ENCODE results near the gene CDH12.
"Not testable (repeated sequence)": the region's sequence is repeated elsewhere in the genome, so short reads cannot be mapped to it uniquely, and the experiment has no call there.

The CDH12 gene

GRCh38 chr5:22108545-22108944 is 744.6 kb downstream of the CDH12 start:
- no peak for FAIRE-seq

- no peak for FAIRE-seq
Observed at GRCh38 chr5:22102823-22103359, 750.3 kb downstream of the CDH12 start.

GRCh38 chr5:22088517-22088916 is 764.6 kb downstream of the CDH12 start:
- no peak for FAIRE-seq

GRCh38 chr5:22079566-22079965 is 773.6 kb downstream of the CDH12 start:
- FAIRE-seq: no peak

GRCh38 chr5:22079002-22079401 is 774.1 kb downstream of the CDH12 start:
- no peak for FAIRE-seq

- FAIRE-seq: no peak
Observed at GRCh38 chr5:22076586-22076985, 776.6 kb downstream of the CDH12 start.

- FAIRE-seq: no peak
Observed at GRCh38 chr5:22070186-22070728, 782.9 kb downstream of the CDH12 start.

GRCh38 chr5:22063717-22064116 is 789.4 kb downstream of the CDH12 start:
- no peak for FAIRE-seq

GRCh38 chr5:22058620-22059019 is 794.5 kb downstream of the CDH12 start:
- no peak for FAIRE-seq

- no peak for FAIRE-seq
Observed at GRCh38 chr5:22057012-22057411, 796.1 kb downstream of the CDH12 start.

- FAIRE-seq: no peak
Observed at GRCh38 chr5:22056601-22057000, 796.5 kb downstream of the CDH12 start.

GRCh38 chr5:22053195-22053594 is 799.9 kb downstream of the CDH12 start:
- FAIRE-seq: no peak

- FAIRE-seq: no peak
Observed at GRCh38 chr5:22051881-22052280, 801.3 kb downstream of the CDH12 start.

GRCh38 chr5:22050931-22051330 is 802.2 kb downstream of the CDH12 start:
- FAIRE-seq: no peak

GRCh38 chr5:22044229-22044628 is 808.9 kb downstream of the CDH12 start:
- no peak for FAIRE-seq

- no peak for FAIRE-seq
Observed at GRCh38 chr5:22036061-22036460, 817.1 kb downstream of the CDH12 start.

- no peak for FAIRE-seq
Observed at GRCh38 chr5:22033066-22033465, 820.1 kb downstream of the CDH12 start.

GRCh38 chr5:22023784-22024183 is 829.4 kb downstream of the CDH12 start:
- no peak for FAIRE-seq

- FAIRE-seq: not testable (repeated sequence)
Observed at GRCh38 chr5:22012893-22013292, 840.3 kb downstream of the CDH12 start.

- not testable (repeated sequence) for FAIRE-seq
Observed at GRCh38 chr5:22010808-22011207, 842.3 kb downstream of the CDH12 start.

GRCh38 chr5:22001097-22001496 is 852.0 kb downstream of the CDH12 start:
- FAIRE-seq: not testable (repeated sequence)

- not testable (repeated sequence) for FAIRE-seq
Observed at GRCh38 chr5:21985799-21986198, 867.3 kb downstream of the CDH12 start.

- FAIRE-seq: not testable (repeated sequence)
Observed at GRCh38 chr5:21951571-21951970, 901.6 kb downstream of the CDH12 start.

GRCh38 chr5:21931116-21931515 is 922.0 kb downstream of the CDH12 start:
- FAIRE-seq: no peak

GRCh38 chr5:21919414-21920022 is 933.6 kb downstream of the CDH12 start:
- FAIRE-seq: peak; percentile 98
